ENCODE measurements around the gene SSNA1.

SSNA1 gene

DNA sequence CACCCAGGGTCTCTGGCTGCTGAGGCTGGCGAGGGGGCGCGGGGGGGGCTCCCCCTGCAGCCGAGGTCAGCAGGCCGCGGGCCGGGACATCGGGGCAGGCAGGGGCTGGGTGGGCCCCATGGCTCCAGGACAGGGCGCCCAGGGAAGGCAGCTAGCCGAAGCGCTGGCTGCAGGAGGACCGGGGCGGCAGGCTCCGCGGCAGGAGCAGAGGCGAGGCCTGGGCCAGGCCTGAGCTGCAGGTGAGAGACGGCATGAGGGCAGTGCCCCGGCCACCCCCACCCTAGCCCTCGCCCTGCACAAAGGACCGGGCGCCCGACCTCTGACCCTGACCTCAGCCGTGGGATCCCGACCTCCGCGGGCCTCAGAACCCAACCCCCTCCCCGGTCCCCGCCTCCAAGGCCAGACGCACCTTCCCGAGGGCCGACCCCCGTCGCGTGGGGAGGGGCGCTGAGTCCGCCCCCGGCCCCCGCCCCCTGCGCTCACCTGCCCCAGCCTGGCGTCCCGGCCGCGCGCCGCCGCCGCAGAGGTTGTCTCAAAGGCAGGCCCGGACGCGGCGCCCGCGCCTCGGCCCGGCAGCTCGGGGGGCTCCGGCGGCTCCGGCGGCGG, 33.1 kb downstream of the SSNA1 start:
- DNase-seq (ENCODE audit: low spot score) = peak; percentile 68

DNA sequence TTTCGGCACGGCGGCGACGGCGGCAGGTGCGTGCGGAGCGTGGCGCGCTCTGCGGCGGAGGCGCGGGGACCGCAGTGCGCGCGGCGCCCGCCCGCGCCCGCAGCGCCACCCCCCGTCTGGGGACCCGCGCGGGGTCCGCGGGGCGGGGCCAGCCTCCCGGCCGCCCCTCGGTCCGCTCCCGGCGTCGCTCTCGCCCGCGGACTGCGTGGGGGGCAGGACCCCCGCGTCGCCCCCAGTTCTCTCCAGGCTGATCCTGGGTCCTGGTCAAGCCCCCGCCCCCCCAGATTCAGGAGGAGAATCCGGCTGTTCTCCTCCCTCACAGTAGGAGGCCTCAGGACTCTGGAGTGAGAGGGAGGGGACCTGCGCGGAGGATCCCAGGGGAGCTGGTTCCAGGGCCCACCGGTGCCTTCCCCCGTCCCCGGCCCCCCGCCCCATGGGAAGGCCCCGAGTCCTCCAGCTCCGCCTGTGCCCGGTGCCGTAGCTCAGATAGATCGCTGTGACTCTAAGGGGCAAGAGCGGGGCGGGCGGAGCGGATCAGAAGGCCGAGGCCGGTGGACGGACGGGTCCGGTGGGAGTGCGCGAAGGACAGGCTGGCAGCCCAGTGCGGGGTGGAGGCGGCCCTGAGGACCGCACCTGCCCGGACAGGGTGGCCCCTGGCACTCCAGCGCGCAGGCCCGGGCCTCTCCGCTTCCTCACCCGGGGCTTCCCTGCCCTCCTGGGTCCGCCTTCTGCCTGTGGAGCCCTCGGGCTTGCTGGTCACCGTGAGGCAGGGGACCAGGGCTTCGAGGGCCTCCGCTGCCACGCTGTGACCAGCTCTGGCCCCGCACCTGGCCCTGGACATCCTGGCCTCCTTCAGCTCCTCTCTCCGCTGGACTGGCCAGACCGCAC, 34.0 kb downstream of the SSNA1 start, which contains the start of gene RNF208:
RNF208 (minus strand) TSS at position 51 of the 888 bp plus-strand sequence. CDS start 1,028 bp downstream, outside the sequence.
- peak; percentile 62 for DNase-seq (ENCODE audit: low spot score)

DNA sequence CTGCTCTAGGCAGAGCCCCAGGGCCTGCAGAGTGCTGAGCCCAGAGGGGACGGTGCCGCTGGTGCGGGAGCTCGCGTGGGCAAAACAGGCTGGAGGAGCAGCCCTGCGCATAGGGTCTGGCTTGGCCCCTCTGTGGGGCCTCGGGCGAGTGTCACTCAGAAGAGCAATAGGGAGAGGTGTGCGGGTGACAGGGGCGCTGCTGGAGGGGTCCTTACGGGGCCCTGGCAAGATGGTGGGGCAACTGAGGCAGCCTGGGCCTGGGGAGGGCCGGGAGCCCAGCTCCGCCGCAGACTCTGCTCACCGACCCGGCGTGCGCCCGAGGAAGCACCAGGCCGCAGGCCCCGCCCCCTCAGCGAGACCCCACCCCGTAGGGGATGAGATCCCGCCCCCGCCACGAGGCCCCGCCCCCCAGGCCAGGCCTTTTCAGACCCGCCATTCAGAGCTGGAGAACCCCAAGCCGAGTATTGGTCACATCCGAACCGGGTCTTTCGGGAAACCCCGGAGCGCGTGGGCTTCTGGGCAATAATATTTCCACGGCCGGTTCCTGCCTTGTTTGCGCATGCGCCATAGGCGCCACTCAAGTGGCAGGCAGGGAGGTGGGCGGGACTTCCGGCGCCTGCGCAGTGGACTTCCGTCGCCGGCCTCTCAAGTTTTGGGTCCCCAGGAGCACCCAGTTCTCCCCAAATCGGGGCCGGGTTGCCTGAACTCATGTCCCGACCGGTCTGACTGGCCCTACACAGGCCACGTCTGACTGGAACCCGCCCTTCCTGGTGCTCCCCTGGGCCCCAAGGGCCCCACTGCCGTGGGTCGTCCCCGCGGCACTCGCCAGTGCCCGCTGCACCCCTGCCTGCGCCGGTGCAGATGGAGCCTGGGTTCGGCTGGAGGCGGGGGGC, 34.8 kb downstream of the SSNA1 start:
- DNase-seq (ENCODE audit: low spot score) = peak; percentile 99

DNA sequence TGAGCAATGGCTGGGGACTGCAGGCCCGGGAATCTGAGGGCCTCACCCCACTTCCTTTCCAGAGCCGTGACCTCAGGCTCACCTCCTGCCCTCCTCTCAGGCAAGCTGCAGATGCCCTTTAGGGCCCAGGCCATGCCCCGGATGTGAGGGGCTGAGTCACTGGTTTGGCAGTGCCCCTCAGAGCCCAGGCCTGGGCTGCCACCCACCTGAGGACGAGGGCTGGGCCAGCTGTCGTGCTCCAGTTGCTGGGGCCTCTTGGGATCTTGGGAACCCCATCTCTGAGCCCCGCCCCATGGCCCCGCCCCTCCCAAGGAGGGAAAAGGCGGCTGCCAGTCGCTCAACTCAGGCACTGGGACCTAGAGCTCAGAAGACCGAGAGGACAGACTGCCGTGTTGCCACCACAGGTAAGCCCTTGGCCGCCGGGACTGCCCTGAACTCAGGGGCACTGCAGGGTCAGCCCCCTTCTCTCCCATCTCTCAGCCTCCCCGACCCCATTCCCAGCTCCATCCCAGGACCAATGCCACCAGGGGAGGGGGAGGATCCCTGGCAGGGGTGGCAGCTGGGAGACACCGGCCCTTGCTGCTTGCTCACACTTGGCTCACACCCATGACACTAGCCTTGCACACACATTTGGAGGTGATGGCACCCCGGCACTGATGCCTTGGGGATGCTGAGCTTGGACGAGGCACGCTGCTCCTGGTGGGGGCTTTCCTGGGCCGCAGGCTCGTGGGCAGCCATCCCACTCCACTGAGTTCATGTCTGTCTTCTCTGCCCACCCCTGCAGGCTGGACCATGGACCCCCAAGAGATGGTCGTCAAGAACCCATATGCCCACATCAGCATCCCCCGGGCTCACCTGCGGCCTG, 36.6 kb downstream of the SSNA1 start, which contains the start of gene CYSRT1:
CYSRT1 (plus strand) TSS at position 345 of the 865 bp plus-strand sequence; CDS start at position 793, 448 bp downstream.
- no peak for DNase-seq (ENCODE audit: low spot score)

DNA sequence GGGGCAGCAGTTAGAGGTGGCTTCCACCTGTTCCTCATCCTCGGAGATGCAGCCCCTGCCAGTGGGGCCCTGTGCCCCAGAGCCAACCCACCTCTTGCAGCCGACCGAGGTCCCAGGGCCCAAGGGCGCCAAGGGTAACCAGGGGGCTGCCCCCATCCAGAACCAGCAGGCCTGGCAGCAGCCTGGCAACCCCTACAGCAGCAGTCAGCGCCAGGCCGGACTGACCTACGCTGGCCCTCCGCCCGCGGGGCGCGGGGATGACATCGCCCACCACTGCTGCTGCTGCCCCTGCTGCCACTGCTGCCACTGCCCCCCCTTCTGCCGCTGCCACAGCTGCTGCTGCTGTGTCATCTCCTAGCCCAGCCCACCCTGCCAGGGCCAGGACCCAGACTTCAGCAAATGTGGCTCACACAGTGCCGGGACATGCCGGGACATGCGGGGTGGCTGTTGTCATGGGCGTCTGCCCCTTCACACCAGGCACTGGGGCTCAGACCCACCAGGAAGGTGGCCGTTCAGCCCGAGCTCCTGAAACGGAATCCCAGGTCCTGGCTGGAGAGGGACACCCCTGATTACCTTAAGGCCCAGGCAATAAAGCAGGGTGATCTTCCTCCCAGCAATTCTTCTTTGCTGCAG, 37.3 kb downstream of the SSNA1 start:
- DNase-seq (ENCODE audit: low spot score) = no peak

DNA sequence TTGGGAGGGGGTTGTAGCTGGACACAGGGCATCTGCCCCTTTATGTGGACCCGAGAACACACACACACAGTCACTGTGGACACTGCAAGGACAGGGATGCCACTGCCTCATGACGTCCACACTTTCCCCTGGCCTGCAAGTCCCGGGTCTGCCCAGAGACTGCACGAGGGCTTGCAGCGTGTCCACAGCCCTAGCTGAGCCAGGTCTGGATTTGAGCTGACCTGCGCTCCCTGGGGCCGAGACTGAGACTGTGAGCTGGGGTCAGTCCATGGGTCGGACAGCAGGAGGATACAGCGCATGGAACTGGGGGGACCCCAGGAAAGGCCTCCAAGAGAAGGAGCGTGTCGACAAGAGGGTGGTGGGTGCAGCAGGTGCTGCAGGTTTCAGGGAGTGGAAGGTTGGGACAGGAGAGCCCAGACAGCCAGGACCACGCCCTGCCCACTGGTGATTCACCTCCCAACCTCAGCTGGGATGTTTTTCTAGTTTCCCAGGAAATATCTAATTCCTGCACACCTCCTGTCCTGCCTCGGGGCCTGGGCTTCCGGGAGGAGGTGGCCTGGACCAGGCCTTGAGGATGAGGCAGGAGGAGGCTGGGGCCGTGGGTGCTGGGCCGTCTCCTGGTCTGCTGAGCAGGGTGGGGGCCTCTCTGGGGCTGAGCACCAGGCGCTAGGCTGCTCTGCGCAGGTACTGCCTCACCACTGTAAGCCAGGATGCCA, 38.0 kb downstream of the SSNA1 start:
- DNase-seq (ENCODE audit: low spot score) = no peak

DNA sequence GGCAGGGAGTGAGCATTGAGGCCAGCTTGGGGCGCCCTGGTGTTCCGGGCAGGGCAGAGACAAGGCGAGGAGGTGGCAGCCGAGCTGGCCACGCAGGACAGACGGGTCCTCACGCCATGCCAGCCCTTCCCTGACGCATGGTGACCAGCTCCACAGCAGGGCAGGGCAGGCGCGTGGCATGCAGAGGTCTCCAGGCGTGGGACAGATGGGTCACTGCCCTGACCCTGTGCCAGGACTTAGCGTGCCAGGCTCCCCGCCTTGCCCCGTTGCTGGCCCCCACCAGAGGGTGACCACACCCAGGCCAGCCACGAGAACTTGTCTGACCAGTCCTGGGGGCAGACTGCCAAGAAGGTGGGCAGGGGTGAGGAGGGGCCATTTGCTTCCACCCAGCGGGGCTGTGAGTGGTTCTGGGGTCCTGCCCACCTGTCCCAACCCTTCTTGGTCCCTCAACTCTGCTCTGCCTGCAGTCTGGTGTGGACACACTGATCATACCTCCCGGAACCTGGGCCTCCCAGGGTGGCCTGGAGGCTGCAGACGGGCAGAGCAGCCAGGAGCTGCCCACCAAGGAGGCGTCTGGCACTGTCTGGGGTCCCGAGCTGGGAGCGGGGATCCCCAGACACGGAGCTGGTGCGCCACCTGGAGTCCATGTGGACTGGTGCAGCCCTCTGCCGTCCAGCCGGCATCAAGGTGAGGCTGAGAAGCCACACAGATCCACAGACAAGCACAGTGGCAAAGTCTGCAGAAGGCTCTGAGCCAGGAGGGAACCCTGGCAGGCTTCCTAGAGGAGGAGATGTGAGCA, 38.8 kb downstream of the SSNA1 start, which contains the start of gene RNF224:
RNF224 (plus strand) TSS at position 449 of the 799 bp plus-strand sequence. CDS start 834 bp downstream, outside the sequence.
- DNase-seq (ENCODE audit: low spot score) = peak; percentile 97

DNA sequence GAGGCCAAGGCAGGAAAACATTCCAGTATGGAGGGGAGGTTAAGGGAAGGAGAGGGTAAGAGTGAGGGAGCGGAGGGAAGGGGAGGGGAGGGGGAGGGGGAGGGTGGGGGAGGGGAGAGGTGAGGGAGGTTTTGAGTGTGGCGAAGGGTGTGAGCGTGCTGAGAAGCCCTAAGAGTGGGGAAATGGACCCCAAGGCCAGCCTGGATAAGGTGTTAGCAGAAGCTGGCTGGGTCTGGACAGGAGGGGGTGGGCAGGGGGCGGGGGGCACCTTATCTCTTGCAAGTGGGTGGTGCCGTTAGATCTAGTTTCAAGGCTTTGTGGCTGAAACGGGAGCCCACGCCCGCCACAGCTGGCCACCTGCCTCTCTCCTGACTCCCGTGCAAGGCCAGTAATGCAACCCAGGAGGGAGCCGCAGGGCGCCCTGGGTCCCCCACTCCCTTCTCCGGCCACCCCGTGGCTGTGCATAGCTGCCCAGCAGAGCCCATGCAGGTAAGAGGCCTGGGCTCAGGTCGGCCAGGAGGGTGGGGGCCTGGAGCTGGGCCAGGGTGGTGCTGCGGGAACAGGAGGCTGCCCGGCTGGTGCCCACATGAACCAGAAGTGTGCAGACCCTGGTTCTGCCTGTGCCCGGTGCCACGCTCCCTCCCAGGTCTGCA, 39.5 kb downstream of the SSNA1 start:
- DNase-seq (ENCODE audit: low spot score) = no peak

DNA sequence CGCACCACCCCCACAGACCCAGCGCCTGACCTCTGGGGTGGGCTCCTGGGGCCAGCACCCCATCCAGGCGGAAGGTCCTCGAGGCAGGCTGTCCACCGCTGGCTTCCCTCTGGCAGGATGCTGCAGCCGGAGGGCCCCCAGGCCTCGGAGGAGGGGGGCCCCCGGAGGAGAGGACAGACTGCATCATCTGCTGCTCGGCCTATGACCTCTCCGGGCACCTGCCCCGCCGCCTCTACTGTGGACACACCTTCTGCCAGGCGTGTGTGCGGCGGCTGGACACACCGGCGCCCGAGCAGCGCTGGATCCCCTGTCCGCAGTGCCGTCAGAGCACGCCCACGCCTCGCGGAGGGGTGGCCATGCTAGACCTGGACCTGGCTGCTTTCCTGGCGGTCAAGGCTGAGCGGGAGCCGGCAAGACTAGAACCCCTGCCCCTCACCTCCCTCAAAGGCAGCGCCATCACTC, 40.1 kb downstream of the SSNA1 start:
- no peak for DNase-seq (ENCODE audit: low spot score)

DNA sequence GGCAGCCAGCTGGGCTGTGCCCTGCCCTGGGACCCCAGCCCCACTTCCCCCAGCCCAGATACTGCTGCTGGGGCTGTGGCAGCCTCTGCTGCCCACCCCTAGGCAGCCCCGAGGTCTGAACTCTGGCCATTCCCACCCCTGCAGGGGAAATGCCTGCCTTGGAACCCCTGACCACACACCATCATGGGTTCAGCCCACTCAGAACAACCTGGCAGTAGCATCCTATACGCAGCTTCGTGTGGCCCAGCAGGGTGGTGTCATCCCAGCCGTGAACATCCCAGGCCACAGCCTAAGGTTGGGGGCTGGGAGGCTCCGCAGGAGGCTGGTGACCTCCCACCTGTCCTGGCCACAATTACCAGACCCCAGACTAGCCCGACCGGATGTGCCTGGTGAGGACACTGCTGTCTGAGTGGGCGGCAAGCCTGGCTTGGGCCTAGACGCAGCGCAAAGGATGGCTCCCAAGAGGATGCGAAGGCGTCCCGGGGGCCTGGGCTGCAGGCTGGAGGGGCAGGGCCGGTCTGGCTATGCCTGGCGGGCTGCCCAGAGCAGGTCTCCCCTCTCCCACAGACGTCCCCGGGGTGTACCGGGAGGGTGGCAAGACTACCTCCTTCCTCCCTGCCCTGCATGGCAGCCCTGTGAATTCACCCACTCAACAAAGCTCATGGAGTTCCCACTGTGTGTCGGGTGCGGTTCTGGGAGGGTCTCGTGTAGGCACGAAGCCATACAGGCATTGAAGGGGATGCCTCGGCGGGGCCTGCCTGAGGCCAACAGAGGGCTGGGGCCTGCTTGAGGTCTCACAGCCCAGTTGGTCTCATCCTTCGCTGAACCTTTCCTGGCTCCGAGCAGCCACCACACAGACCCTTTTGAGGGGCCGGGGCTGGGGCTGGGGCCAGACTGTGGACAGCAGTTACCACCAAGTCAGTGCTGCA, 40.8 kb downstream of the SSNA1 start:
- no peak for DNase-seq (ENCODE audit: low spot score)

DNA sequence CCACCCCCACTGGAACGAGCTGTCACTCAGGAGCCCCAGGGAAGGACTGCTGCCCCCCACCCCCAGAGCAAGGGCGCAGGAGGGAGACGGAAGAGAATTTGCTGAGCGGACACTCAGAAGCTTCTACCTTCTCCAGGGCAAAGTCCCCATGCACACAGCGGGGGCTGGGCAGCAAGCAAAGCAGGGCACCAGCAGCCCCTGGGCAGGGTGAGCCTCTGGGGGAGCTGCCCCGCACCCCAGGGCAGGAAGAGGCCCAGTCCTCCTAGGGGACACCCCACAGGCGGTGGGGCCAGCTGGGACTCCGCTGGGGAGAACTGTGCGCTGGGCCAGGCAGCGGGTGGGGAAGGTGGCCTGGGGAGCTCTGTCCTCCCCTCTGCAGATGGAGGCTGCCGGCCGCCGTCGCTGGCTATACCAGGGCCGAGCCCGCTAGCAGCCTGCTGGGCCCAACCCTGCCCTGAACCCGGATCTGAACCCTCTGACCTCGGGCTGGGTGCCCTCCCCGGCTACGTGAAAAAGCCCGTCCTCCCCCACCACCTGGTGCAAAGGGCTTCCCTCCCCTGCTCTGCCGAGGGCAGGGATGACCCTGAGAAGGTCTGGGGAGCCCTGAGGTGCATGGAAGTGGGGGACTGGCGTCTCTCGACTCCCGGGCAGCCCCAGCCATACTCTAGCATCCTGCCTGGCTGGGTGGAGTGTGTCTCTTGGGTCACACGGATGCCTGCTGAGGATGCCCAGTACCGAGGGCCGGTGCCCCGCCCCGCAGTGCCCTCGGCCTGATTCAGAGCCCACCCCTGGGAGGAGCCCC, 41.6 kb downstream of the SSNA1 start:
- DNase-seq (ENCODE audit: low spot score) = no peak

DNA sequence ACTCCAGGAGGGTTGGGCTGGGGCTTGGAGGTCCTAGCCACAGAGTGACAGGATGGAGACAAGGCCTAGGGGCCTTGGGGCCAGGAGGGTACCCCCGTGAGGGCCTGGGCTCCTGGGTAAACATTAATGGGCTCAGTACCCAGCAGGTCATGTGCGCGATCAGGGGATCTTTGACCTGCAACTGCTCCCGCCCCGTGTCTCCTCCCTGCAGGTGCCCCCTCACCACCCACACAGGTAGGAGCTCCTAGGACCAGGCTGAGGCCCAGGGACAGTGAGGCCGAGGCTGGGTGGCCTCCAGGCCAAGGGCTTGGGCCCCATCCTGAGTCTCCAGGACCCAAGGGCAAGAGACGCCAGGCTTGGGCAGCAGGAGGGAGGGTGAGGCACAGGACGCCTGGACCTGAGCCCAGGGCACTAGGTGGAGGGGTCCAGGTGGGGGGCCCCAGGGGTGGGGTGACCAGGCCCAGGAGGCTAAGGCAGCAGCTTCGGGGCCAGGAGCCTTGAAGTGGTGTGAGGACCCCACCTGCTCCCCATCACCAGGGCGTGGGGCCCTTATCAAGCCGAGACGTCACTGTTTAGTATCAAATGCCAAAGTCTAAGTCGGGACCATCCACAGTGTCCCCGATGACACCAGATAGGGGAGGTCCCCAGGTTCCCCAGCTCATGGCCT, 42.4 kb downstream of the SSNA1 start, which contains the start of gene SLC34A3:
SLC34A3 (plus strand) TSS at position 197 of the 667 bp plus-strand sequence. CDS start 802 bp downstream, outside the sequence.
- DNase-seq (ENCODE audit: low spot score) = no peak

DNA sequence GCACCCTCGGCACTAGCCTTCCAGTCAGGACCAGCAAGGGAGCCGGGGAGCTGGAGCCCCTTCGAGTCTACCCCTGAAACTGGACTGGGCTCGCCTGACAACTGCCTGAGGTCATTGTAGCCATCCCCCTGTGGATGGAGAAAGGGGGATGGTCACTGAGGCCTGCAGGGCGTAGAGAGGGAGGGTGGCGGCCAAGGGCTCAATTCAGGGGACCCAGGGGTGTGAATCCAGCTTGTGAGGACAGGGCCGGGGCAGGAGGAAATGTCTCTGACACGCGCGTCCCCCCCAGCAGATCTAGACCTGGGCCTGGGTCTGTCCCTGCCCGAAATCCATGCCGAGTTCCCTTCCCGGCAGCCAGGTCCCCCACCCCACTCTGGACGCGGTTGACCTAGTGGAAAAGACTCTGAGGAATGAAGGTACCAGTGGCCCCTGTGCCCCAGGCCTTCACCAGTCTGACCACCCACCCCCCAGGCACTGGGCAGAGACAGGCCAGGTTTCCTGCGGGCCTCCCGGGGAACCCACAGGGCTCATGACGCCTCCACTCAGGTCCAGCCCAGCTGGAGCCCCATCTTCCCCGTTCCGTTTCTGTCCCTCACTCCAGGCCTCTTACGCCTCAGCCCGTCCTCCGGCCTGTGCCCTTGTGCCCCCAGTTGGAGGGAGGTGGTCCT, 43.0 kb downstream of the SSNA1 start:
- DNase-seq (ENCODE audit: low spot score) = no peak

DNA sequence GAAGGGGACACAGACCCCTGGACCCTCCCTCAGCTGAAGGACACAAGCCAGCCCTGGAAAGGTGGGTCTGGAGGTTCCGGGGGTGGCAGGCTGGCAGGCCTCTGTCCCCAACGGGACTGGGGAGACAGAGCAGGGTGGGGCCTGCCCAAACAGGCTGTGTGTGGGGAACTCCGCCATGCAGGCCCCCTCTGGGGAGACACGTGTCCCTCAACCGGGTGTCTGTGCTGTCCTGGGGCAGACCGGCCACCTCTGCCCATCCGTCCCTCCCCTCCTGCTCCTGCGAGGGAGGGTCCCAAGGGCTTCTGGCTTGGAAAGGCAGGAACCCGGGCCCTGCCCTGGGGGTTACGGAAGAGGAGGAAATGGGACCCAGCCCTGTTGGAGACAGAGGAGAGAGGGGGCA, 43.6 kb downstream of the SSNA1 start:
- DNase-seq (ENCODE audit: low spot score) = no peak

DNA sequence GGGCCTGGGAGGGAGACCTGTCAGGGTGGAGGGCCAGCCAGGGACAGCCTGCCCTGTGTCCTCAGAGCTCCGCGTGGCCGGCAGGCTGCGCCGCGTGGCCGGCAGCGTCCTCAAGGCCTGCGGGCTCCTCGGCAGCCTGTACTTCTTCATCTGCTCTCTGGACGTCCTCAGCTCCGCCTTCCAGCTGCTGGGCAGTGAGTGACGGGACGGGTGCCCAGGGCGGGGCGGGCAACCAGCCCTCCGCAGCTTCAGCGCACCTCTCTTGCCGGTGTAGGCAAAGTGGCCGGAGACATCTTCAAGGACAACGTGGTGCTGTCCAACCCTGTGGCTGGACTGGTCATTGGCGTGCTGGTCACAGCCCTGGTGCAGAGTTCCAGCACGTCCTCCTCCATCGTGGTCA, 44.0 kb downstream of the SSNA1 start:
- no peak for DNase-seq (ENCODE audit: low spot score)
